Cardiac muscle cell (in vitro differentiated cells and primary cell): Measurements from ENCODE around the gene HSD3B1. TPM values are rescaled to one million over a fixed set of nuclear protein-coding genes. Genes with fewer than 3 reads are reported as not detected.
"Not testable (repeated sequence)": the region's sequence is repeated elsewhere in the genome, so short reads cannot be mapped to it uniquely, and the experiment has no call there.

Experiments used
- DNase-seq, 2 donors: peaks; one replicate each; pipeline versions ENCODE4 v3.0.0 to v3.0.0-alpha.2; 2010 to 2017; ENCODE audit warnings: low read depth in 1 of 2, low spot score in 1 of 2
- H3K27ac ChIP-seq: fragments of 200-600 bp; sonication (generic); 2 replicates; pipeline ENCODE4 v1.5.1; 2016
- H3K27me3 ChIP-seq: fragments of 200-600 bp; sonication (generic); 2 replicates; pipeline ENCODE4 v1.6.0; 2016; ENCODE audit warnings: control low read depth
- H3K36me3 ChIP-seq: fragments of 200-600 bp; sonication (generic); 2 replicates; pipeline ENCODE4 v1.5.1; 2016; ENCODE audit warnings: control low read depth
- H3K4me1 ChIP-seq: fragments of 200-600 bp; sonication (generic); 2 replicates; pipeline ENCODE4 v1.8.1; 2017; ENCODE audit warnings: low read depth, mild to moderate bottlenecking, mixed run types
- H3K4me3 ChIP-seq: fragments of 200-600 bp; sonication (generic); 2 replicates; pipeline ENCODE4 v1.5.1; 2016; ENCODE audit warnings: mild to moderate bottlenecking
- H3K9me3 ChIP-seq: fragments of 200-600 bp; sonication (generic); 2 replicates; pipeline ENCODE4 v1.5.1; 2017; ENCODE audit warnings: low read depth, mild to moderate bottlenecking, control low read depth
- CTCF ChIP-seq: IDR thresholded peaks from 2 replicates; pipeline ENCODE4 v1.5.1; 2012; ENCODE audit warnings: low read depth, mild to moderate bottlenecking, low read length
- polyA plus RNA-seq: library from polyadenylated mRNA; unstranded; fragments of >200 nt; fragmentation: Nextera tagmentation; extraction: Ambion mirVana; gene quantifications from 2 replicates; pipeline ENCODE4 v1.2.1, GENCODE V29; 2016
- total RNA-seq: library from RNA; depleted of rRNA; stranded (reverse); fragments of >200 nt; gene quantifications from 2 replicates; pipeline ENCODE4 v1.2.3, GENCODE V29; 2016

The HSD3B1 gene
- total and polyA plus RNA-seq, 2 experiments from 2014 or later: 0.07 to 0.27 TPM

DNA sequence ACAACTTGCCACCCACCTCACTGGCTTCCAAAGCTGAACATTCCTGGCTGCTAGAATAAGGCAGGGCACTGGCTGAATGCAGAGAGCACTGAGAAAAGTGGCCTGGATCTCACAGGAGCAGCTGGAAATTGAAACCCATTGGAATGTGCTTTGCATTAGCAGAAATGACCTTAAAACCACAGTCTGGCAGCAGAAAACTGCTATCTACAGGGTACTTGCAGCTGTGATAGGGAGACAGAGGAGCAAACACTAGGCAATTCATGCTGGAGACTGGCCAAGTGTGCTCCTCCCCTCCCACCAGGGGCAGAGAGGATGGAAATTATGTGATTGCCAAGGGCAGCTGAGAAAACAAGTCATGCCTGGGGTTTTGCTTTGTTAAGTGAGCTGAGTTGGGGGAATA lies 47.2 kb downstream of the HSD3B1 start:
- Histone ChIP-seq H3K36me3 (no peaks in the 10 kb centered on the region), H3K27me3 (no peaks in the 10 kb centered on the region), H3K9me3 (no peaks in the 10 kb centered on the region), H3K4me1 (no peaks in the 10 kb centered on the region), H3K4me3 (no peak overlapping the region), H3K27ac (peak overlapping the region; percentile 35)
- TF ChIP-seq CTCF: no peak
- peak; percentile 31 to 97 for DNase-seq

GRCh38 chr1:119556423-119556822 lies 49.4 kb downstream of the HSD3B1 start:
- Histone ChIP-seq H3K27ac (no peak overlapping the region), H3K9me3 (no peaks in the 10 kb centered on the region), H3K36me3 (no peaks in the 10 kb centered on the region), H3K27me3 (no peaks in the 10 kb centered on the region), H3K4me3 (no peak overlapping the region), H3K4me1 (no peaks in the 10 kb centered on the region)
- TF ChIP-seq CTCF: no peak
- no peak for DNase-seq

DNA sequence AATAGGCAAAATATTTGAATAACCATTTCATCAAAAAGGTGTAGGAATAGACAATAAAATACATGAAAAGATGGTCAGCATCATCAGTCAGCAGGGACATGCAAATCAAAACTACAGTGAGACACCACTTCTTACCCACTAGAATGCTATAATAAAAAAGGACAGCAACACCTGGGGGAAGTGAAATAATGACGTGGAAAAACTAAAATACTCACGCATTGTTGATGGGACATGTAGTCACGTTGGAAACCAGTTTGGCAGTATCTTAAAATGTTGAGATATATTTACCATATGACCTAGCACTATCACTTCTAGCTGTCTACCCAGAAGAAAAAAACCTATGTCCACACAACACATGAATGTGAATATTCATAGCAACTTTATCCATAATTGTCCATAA lies 53.4 kb downstream of the HSD3B1 start:
- DNase-seq, H3K27ac ChIP-seq, H3K4me1 ChIP-seq, H3K27me3 ChIP-seq, H3K36me3 ChIP-seq, H3K4me3 ChIP-seq, H3K9me3 ChIP-seq: not testable (repeated sequence)

- H3K4me3 ChIP-seq: no peak overlapping the region
- TF ChIP-seq CTCF: no peak
- no peaks in the 10 kb centered on the region for H3K4me1 ChIP-seq
- H3K36me3 ChIP-seq: no peaks in the 10 kb centered on the region
- no peak for DNase-seq
- H3K27me3 ChIP-seq: no peaks in the 10 kb centered on the region
- no peak overlapping the region for H3K27ac ChIP-seq
- no peaks in the 10 kb centered on the region for H3K9me3 ChIP-seq
Measured at GRCh38 chr1:119564548-119564947, 57.5 kb downstream of the HSD3B1 start.

Other genes starting within 250 kb of the HSD3B1 start
- gene HAO2, start 138.4 kb upstream of the HSD3B1 start, total RNA-seq: not detected in 2 replicates
- not detected in 2 replicates for gene HAO2, start 138.4 kb upstream of the HSD3B1 start, polyA plus RNA-seq
- gene HSD3B2, start 92.1 kb upstream of the HSD3B1 start, total RNA-seq: 0.07 and 0.42 TPM in 2 replicates
- not detected in 2 replicates for gene HSD3B2, start 92.1 kb upstream of the HSD3B1 start, polyA plus RNA-seq
- 7.0 and 8.1 TPM in 2 replicates for gene ZNF697, start 141.1 kb downstream of the HSD3B1 start, total RNA-seq
- 0.25 and 1.1 TPM in 2 replicates for gene ZNF697, start 141.1 kb downstream of the HSD3B1 start, polyA plus RNA-seq
- 71.5 and 86.9 TPM in 2 replicates for gene PHGDH, start 204.7 kb downstream of the HSD3B1 start, total RNA-seq
- gene PHGDH, start 204.7 kb downstream of the HSD3B1 start, polyA plus RNA-seq: 89.8 and 124 TPM in 2 replicates